Stomach (tissue), 4 donors: Measurements from ENCODE around the gene LRRC4C.

Experiments used
- CTCF ChIP-seq, 7 experiments: fragments of 450-650 bp in 4 of 7; fragments of 200-600 bp in 3 of 7; sonication (generic) in 3 of 7; IDR thresholded peaks; one replicate each; pipeline ENCODE4 v1.5.1; 2016 to 2019; ENCODE audit warnings: antibody characterized with exemption in 7 of 7, control low read depth in 2 of 7, mild to moderate bottlenecking in 1 of 7
- EP300 ChIP-seq: sonication (generic); formaldehyde crosslinking; IDR thresholded peaks from one replicate; pipeline ENCODE4 v1.6.1; 2017; ENCODE audit warnings: antibody characterized with exemption
- POLR2A ChIP-seq, 4 donors: fragments of 450-650 bp; IDR thresholded peaks; one replicate each; pipeline ENCODE4 v1.6.1; 2016; ENCODE audit warnings: antibody characterized with exemption in 4 of 4, control low read depth in 2 of 4, mild to moderate bottlenecking in 1 of 4, moderate library complexity in 1 of 4

- TF ChIP-seq POLR2A (IDR thresholded peaks at IDR 0.05) (no peak), CTCF (IDR thresholded peaks at IDR 0.05) (no peak), EP300 (no peak)
Observed at GRCh38 chr11:41508121-41508520, 48.7 kb upstream of the LRRC4C start.
